Left renal pelvis (tissue), 4 donors: ENCODE results near the gene RTL10. TPM values are rescaled to one million over a fixed set of nuclear protein-coding genes. Genes with fewer than 3 reads are reported as not detected.

Experiments
- DNase-seq, 4 donors: peaks; one replicate each; pipeline ENCODE4 v3.0.0-alpha.2; 2013; ENCODE audit warnings: low read depth in 4 of 4, low spot score in 3 of 4
- polyA plus RNA-seq, 4 donors: library from polyadenylated mRNA; unstranded; fragments of 120-200 nt; gene quantifications; one replicate each; pipeline ENCODE4 v1.2.1, GENCODE V29; 2013; ENCODE audit not compliant: insufficient read length in 4 of 4

Gene RTL10
- polyA plus RNA-seq, 4 donors: 15.3 to 29.7 (median 20.1) TPM

DNA sequence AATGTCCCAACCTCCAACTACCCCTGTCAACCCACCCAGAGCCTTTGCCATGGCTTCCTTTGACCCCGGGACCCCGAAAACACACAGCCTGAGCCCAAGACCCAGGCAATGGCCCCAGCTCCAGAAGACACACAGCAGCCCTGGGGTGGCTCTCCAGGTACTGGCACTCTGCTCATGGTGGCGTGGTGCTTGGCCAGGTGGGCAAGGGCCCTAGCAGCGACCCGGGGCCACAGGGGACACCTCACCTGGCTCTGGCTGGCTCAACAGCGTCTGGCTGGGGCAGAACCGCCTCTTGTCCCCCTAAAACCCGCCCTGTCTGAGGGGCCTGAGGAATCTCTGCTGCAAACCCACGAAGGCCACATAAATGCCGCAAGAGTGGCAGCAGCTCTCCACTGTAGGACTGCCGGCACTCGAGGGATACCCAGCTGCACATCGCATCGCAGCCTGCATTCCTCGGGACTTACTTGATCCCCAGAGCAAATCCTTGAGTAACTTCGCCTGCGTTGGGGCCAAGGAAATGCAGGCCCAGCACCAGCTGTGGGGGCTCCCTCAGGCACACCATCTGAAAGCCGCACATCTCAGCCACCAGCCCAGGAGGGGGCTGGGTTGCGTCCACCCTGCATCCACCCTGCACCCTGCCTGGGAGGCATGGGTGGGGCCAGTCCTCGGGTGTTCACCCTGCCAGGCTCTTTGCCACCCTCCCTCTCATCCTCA is 23.1 kb upstream of the RTL10 start:
- no peak for DNase-seq

- DNase-seq: no peak
Measured at GRCh38 chr22:19876941-19877625, 22.4 kb upstream of the RTL10 start.

GRCh38 chr22:19876314-19876940 is 21.8 kb upstream of the RTL10 start:
- DNase-seq: no peak

DNA sequence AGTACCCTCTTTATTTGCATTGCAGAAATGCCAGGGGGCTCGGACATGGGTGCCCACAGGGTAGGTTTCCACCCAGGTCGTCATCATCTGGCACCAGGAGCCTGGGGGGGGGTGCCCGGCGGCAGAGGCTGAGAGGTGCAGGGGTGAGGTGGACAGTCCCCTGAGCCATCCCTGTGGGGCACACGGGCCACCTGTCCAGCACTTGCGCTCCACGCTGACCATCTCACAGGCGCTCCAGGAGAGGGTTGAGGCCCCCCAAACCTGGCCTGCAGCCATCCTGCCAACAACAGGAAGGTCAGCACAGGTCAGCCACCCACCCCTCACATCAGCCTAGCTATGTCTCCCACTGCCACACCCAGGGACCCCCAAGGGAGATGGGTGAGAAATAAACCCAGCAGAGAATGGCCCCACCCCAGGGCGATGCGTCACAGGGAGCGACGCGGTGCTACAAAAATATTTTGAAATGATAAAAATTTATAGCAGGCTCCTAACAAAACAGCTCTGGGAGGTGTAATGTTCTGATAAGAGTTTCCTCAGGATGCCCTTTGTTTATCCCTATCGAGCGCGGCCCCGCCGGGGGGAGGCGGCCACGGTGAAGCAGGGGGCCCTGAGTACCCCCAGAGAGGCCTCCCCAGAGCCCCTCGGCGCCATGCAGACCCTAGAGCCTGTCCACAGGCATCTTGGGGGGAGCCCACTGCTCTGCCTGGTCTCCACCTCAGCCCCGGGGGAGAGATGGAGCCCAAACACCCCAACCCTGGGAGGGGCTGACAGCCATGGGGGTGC is 21.0 kb upstream of the RTL10 start:
- no peak for DNase-seq

DNA sequence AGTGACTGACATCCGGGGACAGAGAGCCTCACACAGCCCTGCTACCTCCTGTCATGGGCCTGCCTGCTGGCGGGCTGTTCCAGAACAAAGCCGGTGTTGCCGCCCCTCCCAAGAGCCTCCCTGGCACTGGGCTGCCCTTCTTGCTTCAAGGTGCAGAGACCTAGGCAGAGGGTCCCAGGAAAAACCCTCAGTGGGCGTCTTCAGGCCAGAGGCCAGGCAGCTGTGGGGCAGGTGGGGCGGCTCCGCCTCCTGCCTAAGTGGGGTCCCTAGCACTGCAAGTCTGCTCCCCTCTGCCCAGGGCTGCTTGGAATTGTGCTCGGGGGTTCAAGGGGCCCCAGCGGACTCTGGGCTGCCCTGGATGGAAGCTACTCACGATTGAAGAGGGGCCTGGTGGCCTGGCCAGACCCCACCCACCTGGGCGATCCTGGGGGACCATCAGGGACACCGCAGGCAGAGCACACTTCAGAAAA is 20.4 kb upstream of the RTL10 start:
- DNase-seq: no peak

GRCh38 chr22:19874307-19875060 is 19.8 kb upstream of the RTL10 start:
- no peak for DNase-seq

DNA sequence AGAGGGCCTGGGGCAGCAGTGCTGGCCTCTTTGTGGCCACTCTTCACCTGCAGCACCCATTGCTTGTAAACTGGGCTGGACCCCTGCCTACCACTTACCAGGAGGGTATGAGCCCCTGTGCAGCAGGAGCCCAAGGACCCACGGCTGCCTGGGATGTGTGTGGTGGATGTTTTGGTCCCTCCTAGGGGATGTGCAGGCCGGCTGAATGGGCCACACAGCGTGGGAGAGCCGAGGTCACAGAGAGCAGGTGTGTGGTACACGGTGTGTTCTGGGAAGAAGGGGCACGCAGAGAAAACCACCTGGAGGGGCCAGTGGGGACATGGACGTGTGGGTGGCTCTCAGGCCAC is 19.3 kb upstream of the RTL10 start:
- DNase-seq: no peak

- DNase-seq: no peak
Measured at GRCh38 chr22:19873138-19873959, 18.7 kb upstream of the RTL10 start.

DNA sequence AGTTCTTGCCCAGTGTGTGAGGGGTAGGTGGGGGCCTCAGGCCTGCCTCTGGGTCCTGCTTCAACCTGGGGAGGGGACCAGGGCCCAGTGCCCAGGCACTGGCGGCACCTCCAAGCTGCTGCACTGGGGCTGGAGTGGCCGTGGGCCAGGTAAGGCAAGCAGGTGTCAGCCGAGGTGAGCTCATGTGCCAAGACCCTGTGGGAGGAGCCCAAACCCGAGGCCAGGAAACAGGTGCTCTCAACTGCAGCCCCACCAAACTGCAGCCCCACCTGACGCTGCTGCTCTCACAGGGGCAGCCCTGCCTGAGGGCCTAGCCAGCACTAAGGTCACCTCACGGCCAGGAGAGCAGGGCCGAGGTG is 18.1 kb upstream of the RTL10 start:
- no peak for DNase-seq

- no peak for DNase-seq
Measured at GRCh38 chr22:19871845-19872778, 17.4 kb upstream of the RTL10 start.

- DNase-seq: no peak
Measured at GRCh38 chr22:19871023-19871844, 16.6 kb upstream of the RTL10 start.

DNA sequence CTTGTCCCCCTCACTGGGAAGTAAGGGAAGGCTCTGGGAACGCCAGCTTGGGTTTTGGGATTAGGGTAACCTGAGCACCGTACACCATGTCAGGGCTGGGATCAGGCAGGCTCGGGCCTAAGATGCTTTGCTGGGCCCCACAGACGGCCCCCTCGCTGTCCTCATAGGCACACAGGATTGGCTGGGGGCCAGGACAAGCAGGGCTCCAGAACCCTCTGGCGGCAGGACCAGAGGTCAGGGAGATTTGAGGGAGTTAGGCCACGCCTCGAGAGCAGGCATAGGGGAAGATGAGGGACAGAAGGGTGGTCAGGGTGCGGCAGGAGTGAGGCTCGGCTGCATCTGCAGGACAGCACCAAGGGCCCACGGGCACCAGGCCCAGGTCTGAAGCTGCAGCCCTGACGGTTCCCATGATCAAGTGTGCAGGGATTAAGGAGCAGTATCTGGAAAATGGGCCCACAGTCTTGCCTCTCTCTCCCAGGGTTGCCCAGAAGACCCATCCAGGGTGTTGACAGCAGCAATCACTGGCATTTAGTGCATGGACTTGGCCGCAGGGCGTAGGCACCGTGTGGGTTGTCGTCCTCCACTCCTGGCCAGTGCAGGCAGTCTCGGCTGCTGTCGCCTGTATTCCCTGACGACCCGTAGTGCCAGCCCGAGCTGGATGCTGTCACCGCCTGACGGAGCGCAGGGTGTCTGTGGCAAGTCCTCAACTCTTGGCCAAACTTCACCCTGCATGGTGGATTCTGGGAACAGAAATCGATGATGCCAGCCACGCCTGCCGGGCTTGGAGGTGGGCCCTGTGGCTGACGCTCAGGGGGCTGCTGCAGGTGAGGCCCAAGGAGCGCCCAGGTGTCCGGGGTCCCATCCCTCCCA is 15.7 kb upstream of the RTL10 start:
- no peak for DNase-seq

GRCh38 chr22:19869497-19870152 is 15.0 kb upstream of the RTL10 start:
- no peak for DNase-seq

DNA sequence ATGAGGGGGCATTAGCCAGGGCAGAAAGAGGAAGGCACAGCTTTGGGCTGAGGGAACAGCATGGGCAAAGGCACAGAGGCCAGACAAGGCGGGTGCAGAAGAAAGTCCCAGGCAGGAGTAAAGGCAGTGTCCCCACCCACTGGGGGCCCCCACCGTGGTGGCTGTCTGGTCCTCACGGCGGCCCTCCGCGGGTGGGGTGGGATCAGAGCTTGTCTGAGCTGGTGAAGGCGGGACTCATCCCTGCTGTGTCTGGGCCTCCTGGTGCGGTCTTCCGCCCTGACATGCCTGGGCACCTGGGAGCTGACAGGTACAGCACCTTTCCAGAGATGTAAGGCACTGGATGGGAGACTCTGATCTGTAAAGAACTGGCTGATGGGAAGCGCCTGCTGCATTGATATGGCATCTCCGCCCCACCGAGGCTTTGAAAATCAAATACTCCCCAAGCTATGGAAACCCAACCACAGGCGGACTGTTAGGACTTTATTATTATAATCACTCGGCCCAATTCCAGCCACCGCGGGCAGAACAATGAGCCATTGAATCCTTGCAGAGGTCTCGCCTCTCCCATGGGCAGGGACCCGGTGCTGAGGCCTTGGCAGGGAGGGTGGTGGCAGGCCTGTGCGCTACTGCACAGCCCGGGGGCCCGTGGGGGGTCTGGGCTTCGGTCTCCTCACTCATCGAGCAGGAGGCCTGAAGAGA is 14.2 kb upstream of the RTL10 start:
- DNase-seq: no peak

- DNase-seq: no peak
Measured at GRCh38 chr22:19868333-19868732, 13.7 kb upstream of the RTL10 start.

GRCh38 chr22:19867617-19868016 is 12.9 kb upstream of the RTL10 start:
- DNase-seq: no peak
